Stimulated activated CD8-positive, alpha-beta memory T cell treated with anti-CD3 and anti-CD28 coated beads, Interleukin-2, amount 100 ng/mL, for 48 hours (primary cell): ENCODE data around the gene MAP4K5.
"Not testable (repeated sequence)": the region's sequence is repeated elsewhere in the genome, so short reads cannot be mapped to it uniquely, and the experiment has no call there.

Experiments
- DNase-seq, 2 donors: peaks; one replicate each; pipeline ENCODE4 v3.0.0-alpha.2; 2020; ENCODE audit warnings: low read depth in 2 of 2

MAP4K5 gene

DNA sequence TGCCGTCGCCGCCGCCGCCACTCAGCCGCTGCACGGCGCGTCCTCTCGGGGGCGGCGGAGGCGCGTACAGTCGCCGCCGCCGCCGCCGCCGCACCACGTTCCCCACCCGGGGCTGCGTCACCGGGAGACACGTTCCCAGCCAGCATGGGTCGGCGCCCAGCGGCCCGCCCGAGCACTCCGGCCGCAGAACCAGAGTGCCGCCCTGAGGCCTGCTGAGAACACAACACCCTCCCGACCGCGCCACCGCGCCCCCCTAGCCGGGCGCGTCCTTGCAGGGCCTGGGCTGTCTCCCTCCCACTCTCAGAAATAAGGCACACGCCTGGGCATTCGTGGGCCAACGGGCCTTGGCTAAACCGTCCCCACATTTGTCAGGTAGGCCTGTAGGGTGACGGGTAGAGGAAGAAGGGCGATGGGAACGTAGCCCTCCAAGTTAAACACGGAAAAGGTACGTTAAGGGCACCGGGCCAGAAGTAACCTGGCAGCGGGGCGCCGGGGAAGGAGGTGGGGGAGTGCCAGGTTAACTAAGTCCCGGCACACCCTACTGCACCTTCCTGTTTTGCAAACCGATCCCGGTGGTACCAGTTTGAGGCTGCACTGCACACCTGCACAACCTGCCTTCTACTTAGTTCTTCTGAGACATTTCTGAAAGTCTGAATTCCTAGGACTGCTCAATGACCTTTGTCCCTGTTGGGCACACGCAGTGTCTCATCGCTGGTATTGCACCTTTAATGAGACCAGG is at the start of gene MAP4K5:
Gene MAP4K5, minus strand, starts transcription at position 68 of the 739 bp plus-strand sequence. CDS start 520 bp downstream, outside the sequence.
- DNase-seq = peak; percentile 82 to 84

DNA sequence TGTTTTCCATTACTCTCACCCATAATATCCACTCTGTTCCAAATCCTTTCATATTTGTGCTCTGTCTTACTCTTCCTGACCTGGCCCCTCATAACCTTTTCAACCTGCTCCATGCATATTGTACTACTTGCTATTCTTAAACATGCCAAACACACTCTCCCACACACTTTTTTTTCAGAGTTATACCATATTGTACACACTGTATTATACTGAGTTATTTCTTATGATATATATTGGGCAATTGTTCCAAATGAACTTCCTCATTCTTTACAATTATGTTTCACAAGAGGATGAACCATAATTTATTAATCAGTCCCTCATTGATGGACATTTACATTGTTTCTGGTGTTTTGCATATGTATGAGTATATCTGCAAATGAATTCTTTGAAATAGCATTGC is 46.1 kb upstream of the MAP4K5 start:
- DNase-seq = no peak

GRCh38 chr14:50577982-50578381 is 45.6 kb upstream of the MAP4K5 start:
- no peak for DNase-seq

- no peak for DNase-seq
These were observed 43.4 kb upstream of the MAP4K5 start for GRCh38 chr14:50575769-50576168.

GRCh38 chr14:50573862-50574261 is 41.5 kb upstream of the MAP4K5 start:
- DNase-seq = no peak

GRCh38 chr14:50569714-50570274 is 37.4 kb upstream of the MAP4K5 start:
- DNase-seq = no peak

DNA sequence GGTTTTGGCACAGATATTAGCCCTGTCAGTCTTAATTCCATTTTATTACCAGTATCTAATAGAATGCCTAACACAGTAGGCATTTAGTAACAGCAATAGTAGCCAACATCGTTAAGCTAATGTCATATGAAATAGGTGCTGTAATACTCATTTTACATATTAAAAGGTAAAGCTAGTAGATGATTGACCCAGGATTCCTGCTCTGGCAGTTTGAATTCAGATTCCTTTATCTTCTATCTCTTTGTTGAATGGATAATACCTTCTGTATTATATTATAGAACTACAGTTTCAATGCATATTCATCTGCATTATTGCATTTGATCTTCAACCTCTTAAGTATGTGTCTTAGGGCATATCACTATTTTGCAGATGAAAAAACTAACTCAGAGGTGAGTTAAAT is 30.5 kb upstream of the MAP4K5 start:
- DNase-seq = no peak

DNA sequence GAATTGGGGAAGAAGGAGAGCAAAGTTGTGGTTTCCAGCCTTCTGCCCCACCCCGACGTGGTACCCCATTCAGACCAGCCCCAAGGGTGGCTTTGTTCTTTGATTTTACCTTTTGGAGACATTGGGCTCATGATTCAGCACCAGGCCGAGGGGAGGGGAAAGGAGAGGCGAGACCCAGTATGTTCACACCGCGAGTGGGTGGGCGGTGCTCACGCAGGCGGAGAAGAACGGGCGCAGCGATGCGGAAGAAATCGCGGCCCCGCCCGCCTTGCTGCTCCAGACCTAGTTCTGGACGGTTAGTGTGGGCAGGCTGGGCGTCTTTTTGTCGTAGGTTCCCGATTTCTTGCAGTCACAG is 28.5 kb upstream of the MAP4K5 start:
- DNase-seq = peak; percentile 41 to 58

DNA sequence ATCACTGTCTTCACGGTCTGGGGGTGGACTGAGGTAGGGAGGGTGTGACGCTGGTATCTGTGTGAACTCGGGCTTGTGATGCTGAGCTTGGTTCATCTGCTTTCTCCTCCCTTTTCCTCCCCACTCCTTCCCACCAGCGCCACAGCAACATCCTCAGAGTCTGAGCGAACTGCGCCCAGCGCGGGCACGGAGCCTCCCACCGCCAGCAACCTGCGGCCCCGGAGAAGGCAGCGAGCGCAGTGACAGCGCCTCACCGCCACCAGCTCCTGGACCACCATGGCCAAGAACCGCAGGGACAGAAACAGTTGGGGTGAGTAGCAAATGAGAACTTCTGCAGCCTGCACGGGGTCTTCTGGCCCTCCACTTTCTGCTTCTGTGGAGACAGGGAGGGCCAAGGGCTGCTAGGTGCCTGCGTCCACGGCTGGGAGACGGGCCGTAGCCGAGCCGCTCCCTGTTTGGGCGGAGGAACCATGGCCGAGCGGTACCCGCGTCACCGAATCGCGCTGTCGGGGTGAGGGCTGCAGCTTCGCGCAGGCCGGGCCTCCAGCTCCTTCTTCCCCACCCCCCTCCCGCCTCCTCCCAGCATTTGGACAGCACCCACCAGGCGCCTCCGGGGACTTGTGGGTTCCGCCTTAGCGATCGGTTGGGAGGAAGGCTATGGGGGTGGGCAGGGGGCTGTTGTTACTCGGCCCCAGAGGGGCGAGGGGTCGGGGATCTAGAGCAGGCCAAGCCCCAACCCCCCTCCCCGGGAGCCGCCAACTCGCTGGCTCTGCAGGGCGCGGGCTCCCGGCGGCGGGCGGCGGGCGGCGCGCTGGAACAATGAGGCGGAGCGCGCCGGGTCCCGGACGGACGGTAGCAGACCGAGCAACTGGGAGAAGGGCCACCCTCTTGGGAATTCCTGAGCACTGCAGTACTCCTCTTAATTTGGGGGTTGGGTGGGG is 27.9 kb upstream of the MAP4K5 start, which contains the start of gene ATL1:
Gene ATL1, plus strand, starts transcription at position 156 of the 941 bp plus-strand sequence. Its CDS starts 121 bp downstream, at position 277.
- peak; percentile 23 to 25 for DNase-seq

GRCh38 chr14:50552796-50553195 is 20.4 kb upstream of the MAP4K5 start:
- not testable (repeated sequence) for DNase-seq

DNA sequence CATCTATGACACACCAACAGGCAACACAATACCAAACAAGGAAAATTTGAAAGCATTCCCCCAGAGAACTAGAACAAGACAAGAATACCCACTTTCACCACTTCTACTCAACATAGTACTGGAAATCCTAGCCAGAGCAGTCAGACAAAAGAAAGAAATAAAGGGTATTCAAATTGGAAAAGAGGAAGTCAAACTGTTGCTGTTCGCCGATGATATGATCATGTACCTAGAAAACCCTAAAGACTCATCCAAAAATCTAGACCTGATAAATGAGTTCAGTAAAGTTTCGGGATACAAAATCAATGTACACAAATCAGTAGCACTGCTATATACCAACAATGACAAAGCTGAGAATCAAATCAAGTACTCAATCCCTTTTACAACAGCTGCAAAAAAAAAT is 19.5 kb upstream of the MAP4K5 start:
- no peak for DNase-seq

GRCh38 chr14:50550294-50550693 is 17.9 kb upstream of the MAP4K5 start:
- DNase-seq = no peak

GRCh38 chr14:50545618-50546017 is 13.2 kb upstream of the MAP4K5 start:
- DNase-seq = no peak

- DNase-seq = no peak
These were observed 12.5 kb upstream of the MAP4K5 start for GRCh38 chr14:50544911-50545310.

DNA sequence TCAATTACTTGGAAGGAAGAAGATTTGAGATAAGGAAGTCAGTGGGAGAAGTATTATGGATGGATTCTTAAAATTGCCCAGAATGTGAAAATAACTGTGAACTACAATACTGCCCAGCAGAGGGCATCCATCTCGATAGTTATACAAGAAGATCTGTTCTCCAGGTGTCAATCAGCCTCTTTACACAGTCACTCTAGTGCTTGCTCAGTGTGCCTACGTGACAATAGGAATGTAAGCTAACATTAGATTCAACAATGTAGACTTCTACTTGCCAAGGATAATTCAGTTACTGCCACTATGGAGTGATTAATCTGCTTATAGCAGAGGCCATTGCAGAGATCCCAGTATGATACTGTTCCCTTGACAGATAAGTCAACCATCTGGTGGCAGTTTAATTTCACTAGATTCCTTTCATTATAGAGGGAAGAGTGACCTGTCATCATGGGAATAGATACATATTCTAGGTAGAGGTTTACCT is 10.6 kb upstream of the MAP4K5 start:
- no peak for DNase-seq

- no peak for DNase-seq
These were observed 8.8 kb upstream of the MAP4K5 start for GRCh38 chr14:50541159-50541567.

GRCh38 chr14:50539051-50539450 is 6.7 kb upstream of the MAP4K5 start:
- no peak for DNase-seq

- DNase-seq = not testable (repeated sequence)
These were observed 5.7 kb upstream of the MAP4K5 start for GRCh38 chr14:50538034-50538433.

- no peak for DNase-seq
These were observed 2.6 kb upstream of the MAP4K5 start for GRCh38 chr14:50534997-50535396.

DNA sequence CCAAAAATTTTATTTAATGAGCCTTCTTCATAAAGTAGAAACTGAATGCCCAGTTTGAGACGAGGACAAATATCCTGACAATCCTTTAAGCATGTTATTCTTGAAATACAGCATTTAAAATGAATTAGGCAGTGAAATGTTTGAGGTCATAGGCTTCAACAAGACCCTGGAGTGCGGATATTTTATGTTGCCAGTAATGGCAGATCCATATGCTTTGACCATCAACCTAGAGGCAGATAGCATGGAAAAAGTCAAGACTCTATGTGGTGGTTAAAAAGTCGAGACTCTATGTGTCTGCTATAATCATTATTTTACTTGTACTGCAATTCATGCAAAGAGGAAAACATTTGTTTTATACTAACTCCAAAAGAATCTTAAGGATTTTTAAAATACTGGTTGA is 2.0 kb upstream of the MAP4K5 start:
- no peak for DNase-seq

GRCh38 chr14:50533806-50534205 is 1.4 kb upstream of the MAP4K5 start:
- DNase-seq = no peak

DNA sequence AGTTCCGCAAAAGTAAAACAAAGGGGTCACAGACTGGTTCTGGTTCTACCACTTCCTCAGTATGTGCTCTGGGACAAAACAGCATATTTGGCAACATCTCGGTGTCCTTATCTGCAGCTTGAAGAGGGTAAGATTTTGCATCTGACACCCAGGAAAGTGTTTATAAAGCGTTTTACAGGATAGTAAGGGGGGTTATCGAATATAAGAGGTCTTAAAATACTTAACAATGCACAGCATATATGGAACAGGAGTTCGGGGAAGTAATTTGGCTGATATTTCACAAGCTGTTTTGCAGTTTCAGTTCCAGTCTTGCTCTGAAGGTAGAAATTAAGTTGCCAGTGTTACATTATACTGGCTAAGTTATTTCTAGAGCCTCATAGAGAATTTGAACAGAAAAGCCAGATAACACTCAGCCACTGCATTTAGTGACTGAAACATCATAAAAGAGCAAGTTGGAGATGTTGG is 904 bp upstream of the MAP4K5 start:
- no peak for DNase-seq
